SU-DHL-6 (cell line): ENCODE measurements around the gene OLIG1.

Source experiments
- H2AFZ ChIP-seq: fragments of 200-600 bp; sonication (generic); 2 replicates; pipeline ENCODE4 v1.6.1; 2014; ENCODE audit warnings: low read depth, mild to moderate bottlenecking, moderate library complexity, mixed read lengths, antibody characterized with exemption, low read length; ENCODE audit not compliant: severe bottlenecking
- H3F3A ChIP-seq: fragments of 200-600 bp; shearing (Covaris generic); 2 replicates; pipeline ENCODE4 v1.6.0; 2016; ENCODE audit warnings: antibody characterized with exemption, mild to moderate bottlenecking; ENCODE audit not compliant: insufficient read depth
- H3K27ac ChIP-seq: fragments of 200-600 bp; sonication (generic); 2 replicates; pipeline ENCODE4 v1.5.1; 2016; ENCODE audit warnings: low read depth, mild to moderate bottlenecking, low read length, moderate library complexity, mixed read lengths
- H3K27me3 ChIP-seq: fragments of 200-600 bp; sonication (generic), shearing (Covaris generic); 2 replicates; pipeline ENCODE4 v1.6.0; 2014; ENCODE audit warnings: mild to moderate bottlenecking, low read length
- H3K36me3 ChIP-seq: fragments of 200-600 bp; sonication (generic); 2 replicates; pipeline ENCODE4 v1.6.1; 2014; ENCODE audit warnings: mild to moderate bottlenecking, low read length, mixed read lengths
- H3K4me2 ChIP-seq: fragments of 300-600, 200-600 bp; shearing (Covaris generic), sonication (generic); 2 replicates; pipeline ENCODE4 v1.6.0; 2014; ENCODE audit warnings: low read length, low read depth, mild to moderate bottlenecking; ENCODE audit not compliant: poor library complexity, severe bottlenecking
- H3K4me3 ChIP-seq: fragments of 200-600 bp; sonication (generic); 2 replicates; pipeline ENCODE4 v1.5.1; 2014; ENCODE audit warnings: antibody characterized with exemption, low read length, mild to moderate bottlenecking, mixed read lengths; ENCODE audit not compliant: insufficient read depth, poor library complexity, severe bottlenecking
- H3K79me2 ChIP-seq: fragments of 200-600 bp; sonication (generic); 2 replicates; pipeline ENCODE4 v1.6.1; 2014; ENCODE audit warnings: mild to moderate bottlenecking, low read length, moderate library complexity; ENCODE audit not compliant: insufficient read depth
- H3K9ac ChIP-seq: fragments of 200-600 bp; sonication (generic); 2 replicates; pipeline ENCODE4 v1.7.0; 2014; ENCODE audit warnings: mild to moderate bottlenecking, low read length
- H3K9me2 ChIP-seq: fragments of 200-600 bp; sonication (generic); replicated peaks from 2 replicates; pipeline ENCODE4 v1.6.1; 2014; ENCODE audit warnings: low read length; ENCODE audit not compliant: insufficient read depth
- H3K9me3 ChIP-seq: fragments of 200-600 bp; sonication (generic); 2 replicates; pipeline ENCODE4 v1.6.1; 2014; ENCODE audit warnings: low read length, mixed read lengths; ENCODE audit not compliant: insufficient read depth
- H4K20me1 ChIP-seq: fragments of 200-600 bp; sonication (generic); 2 replicates; pipeline ENCODE4 v1.6.1; 2014; ENCODE audit warnings: low read depth, mild to moderate bottlenecking, antibody characterized with exemption, low read length, moderate library complexity, mixed read lengths
- EZH2phosphoT487 ChIP-seq: fragments of 200-600 bp; sonication (generic), shearing (Covaris generic); conservative IDR thresholded peaks from 2 replicates; pipeline ENCODE4 v1.6.1; 2018; ENCODE audit warnings: mild to moderate bottlenecking, antibody characterized with exemption, low read length, moderate library complexity, mixed read lengths
- TF ChIP-seq, protein P1 (sequence below): fragments of 200-600 bp; sonication (generic); IDR thresholded peaks from one replicate; pipeline ENCODE4 v1.5.1; 2017; ENCODE audit warnings: antibody characterized with exemption, mild to moderate bottlenecking, low read length, moderate library complexity; ENCODE audit not compliant: insufficient read depth, poor library complexity, severe bottlenecking

OLIG1 gene

DNA sequence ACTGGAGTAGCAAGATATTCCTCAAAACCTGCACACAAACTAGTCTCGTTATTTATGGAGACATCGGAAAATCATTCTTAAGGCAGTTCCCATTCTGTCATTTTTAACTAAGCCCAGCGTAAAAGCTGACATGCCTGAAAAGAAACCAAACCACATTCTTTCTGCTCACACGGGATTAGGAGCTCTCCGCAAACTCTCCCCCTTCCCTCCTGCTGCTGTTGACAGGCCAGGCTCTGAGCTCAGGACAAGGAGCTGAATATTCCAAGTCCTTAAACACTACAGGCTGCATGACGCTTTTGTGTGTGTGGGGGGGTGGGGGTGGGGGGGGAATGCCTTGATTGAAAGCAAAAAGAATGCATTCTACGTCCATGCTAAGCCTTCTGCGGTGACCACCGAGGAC lies 5.2 kb downstream of the OLIG1 start:
- Histone ChIP-seq H3K4me3 (no peak overlapping the region), H3K9me2 (no peaks in the 10 kb centered on the region), H3K27me3 (no peaks in the 10 kb centered on the region), H4K20me1 (no peaks in the 10 kb centered on the region), H3K36me3 (no peaks in the 10 kb centered on the region), H3K9me3 (no peaks in the 10 kb centered on the region), H3K79me2 (no peaks in the 10 kb centered on the region), H3K27ac (no peak overlapping the region), H2AFZ (no peak overlapping the region), H3K9ac (no peak overlapping the region), H3F3A (no peaks in the 10 kb centered on the region), H3K4me2 (no peak overlapping the region)
- no peak for TF ChIP-seq EZH2phosphoT487
- TF ChIP-seq, protein P1, sequence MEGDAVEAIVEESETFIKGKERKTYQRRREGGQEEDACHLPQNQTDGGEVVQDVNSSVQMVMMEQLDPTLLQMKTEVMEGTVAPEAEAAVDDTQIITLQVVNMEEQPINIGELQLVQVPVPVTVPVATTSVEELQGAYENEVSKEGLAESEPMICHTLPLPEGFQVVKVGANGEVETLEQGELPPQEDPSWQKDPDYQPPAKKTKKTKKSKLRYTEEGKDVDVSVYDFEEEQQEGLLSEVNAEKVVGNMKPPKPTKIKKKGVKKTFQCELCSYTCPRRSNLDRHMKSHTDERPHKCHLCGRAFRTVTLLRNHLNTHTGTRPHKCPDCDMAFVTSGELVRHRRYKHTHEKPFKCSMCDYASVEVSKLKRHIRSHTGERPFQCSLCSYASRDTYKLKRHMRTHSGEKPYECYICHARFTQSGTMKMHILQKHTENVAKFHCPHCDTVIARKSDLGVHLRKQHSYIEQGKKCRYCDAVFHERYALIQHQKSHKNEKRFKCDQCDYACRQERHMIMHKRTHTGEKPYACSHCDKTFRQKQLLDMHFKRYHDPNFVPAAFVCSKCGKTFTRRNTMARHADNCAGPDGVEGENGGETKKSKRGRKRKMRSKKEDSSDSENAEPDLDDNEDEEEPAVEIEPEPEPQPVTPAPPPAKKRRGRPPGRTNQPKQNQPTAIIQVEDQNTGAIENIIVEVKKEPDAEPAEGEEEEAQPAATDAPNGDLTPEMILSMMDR: no peak

DNA sequence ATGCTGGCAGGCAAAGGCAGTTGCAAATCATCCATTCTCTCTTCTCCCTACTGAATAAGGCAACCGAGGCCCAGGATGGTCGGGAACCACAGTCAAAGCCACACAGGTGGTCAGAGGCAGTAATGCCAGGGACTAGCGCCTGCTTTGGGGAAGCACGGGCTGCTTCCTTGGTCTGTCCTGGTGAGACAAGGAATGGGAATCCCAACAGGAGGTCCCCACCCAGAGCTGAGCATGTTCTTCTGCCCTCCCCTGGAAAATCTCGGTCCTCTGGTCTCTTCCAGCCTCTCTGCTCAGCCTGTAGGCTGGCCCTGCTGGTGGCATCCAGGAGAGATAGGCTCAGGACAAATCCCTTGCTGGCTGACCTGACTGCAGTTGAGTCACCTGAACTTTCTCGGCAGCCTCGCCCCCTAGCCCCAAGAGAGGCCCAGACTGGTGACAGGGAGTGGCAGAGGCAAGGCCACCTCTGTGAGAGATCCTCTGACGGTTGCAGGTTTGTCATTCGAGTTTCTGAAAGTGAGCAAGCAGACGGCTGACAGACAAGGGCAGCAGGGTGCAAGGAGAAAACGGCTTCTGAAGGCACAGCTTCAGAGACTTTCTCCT lies 5.8 kb downstream of the OLIG1 start:
- no peak overlapping the region for H3K9ac ChIP-seq
- no peaks in the 10 kb centered on the region for H3K9me2 ChIP-seq
- H3K4me2 ChIP-seq: no peak overlapping the region
- H3K9me3 ChIP-seq: no peaks in the 10 kb centered on the region
- no peaks in the 10 kb centered on the region for H3K27me3 ChIP-seq
- H3K4me3 ChIP-seq: no peak overlapping the region
- TF ChIP-seq, protein P1: no peak
- TF ChIP-seq EZH2phosphoT487: no peak
- H3K36me3 ChIP-seq: no peaks in the 10 kb centered on the region
- H3F3A ChIP-seq: no peaks in the 10 kb centered on the region
- H2AFZ ChIP-seq: no peak overlapping the region
- no peak overlapping the region for H3K27ac ChIP-seq
- no peaks in the 10 kb centered on the region for H4K20me1 ChIP-seq
- no peaks in the 10 kb centered on the region for H3K79me2 ChIP-seq

DNA sequence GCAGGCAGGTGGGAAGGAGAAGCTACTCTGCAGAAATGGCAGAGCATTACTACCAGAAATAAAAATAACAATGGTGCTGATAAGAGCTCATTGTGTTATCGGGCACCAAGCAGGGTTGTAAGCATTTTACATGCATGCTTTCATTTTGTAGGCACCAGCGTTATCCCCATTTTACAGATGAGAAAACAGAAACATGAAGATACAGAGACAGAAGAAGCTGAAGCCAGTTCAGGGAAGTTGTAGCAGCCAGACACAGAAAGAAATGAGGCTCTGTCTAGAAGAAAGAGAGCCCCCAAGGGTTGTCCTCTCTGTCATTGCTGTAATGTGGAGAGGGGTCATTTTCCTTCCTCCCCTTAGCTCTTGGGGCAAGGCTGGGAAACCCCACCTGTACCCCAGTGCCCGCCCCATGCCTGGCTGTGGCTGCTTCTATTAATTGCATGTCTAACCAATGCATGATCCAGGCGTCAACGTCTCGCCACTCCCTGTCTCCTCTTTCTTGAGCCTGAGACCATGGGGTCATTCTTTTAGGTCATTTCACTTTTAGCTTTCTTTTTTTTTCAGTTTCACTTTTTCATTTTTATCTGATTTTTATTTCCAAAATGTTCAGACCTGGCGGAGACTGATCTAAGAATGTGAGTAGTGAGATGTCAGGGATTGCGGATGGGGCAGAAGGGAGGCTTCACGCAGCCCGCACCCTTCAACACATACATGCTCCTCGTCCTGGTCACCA lies 6.8 kb downstream of the OLIG1 start:
- no peak overlapping the region for H3K4me3 ChIP-seq
- H3F3A ChIP-seq: no peaks in the 10 kb centered on the region
- no peaks in the 10 kb centered on the region for H3K9me3 ChIP-seq
- H3K4me2 ChIP-seq: no peak overlapping the region
- no peaks in the 10 kb centered on the region for H3K27me3 ChIP-seq
- H3K27ac ChIP-seq: no peak overlapping the region
- H3K9ac ChIP-seq: no peak overlapping the region
- H3K9me2 ChIP-seq: no peaks in the 10 kb centered on the region
- H2AFZ ChIP-seq: no peak overlapping the region
- H3K36me3 ChIP-seq: no peaks in the 10 kb centered on the region
- no peaks in the 10 kb centered on the region for H3K79me2 ChIP-seq
- no peak for TF ChIP-seq EZH2phosphoT487
- TF ChIP-seq, protein P1: no peak
- no peaks in the 10 kb centered on the region for H4K20me1 ChIP-seq
